PFSK-1 (cell line): ENCODE data around the gene SLC11A1. TPM values are rescaled to one million over a fixed set of nuclear protein-coding genes. Genes with fewer than 3 reads are reported as not detected.

ENCODE experiments used
- FOXP2 ChIP-seq: optimal IDR thresholded peaks from 2 replicates; pipeline ENCODE3; 2011; ENCODE audit warnings: borderline replicate concordance, control low read depth, inconsistent platforms; ENCODE audit not compliant: insufficient read depth; ENCODE audit errors: extremely low read length, extremely low read depth
- POLR2AphosphoS5 ChIP-seq: IDR thresholded peaks from 2 replicates; pipeline ENCODE4 v1.6.1; 2012; ENCODE audit warnings: low read depth, mild to moderate bottlenecking, control low read depth, low read length, moderate library complexity
- SIN3A ChIP-seq: IDR thresholded peaks from 2 replicates; pipeline ENCODE4 v1.6.1; 2012; ENCODE audit warnings: mild to moderate bottlenecking, low read length, moderate library complexity, borderline replicate concordance; ENCODE audit not compliant: insufficient read depth
- TAF1 ChIP-seq: IDR thresholded peaks from 2 replicates; pipeline ENCODE4 v1.6.1; 2012; ENCODE audit warnings: low read length, control low read depth, borderline replicate concordance; ENCODE audit not compliant: insufficient read depth
- polyA plus RNA-seq: library from polyadenylated mRNA; unstranded; fragments of >200 nt; gene quantifications from one replicate; pipeline ENCODE4 v1.2.1, GENCODE V29; 2012; ENCODE audit warnings: low read depth, missing spikeins; ENCODE audit not compliant: insufficient read length
- TF ChIP-seq, protein P1 (sequence below), 2 experiments: IDR thresholded peaks; 2 replicates each; pipeline versions ENCODE4 v1.6.1 to v1.8.0; 2011 to 2012; ENCODE audit warnings: low read depth in 2 of 2, low read length in 2 of 2, control low read depth in 1 of 2, inconsistent platforms in 1 of 2, mild to moderate bottlenecking in 1 of 2, moderate library complexity in 1 of 2; ENCODE audit not compliant: insufficient read depth in 1 of 2

Gene SLC11A1, protein sequence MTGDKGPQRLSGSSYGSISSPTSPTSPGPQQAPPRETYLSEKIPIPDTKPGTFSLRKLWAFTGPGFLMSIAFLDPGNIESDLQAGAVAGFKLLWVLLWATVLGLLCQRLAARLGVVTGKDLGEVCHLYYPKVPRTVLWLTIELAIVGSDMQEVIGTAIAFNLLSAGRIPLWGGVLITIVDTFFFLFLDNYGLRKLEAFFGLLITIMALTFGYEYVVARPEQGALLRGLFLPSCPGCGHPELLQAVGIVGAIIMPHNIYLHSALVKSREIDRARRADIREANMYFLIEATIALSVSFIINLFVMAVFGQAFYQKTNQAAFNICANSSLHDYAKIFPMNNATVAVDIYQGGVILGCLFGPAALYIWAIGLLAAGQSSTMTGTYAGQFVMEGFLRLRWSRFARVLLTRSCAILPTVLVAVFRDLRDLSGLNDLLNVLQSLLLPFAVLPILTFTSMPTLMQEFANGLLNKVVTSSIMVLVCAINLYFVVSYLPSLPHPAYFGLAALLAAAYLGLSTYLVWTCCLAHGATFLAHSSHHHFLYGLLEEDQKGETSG
- 0.21 TPM for polyA plus RNA-seq

DNA sequence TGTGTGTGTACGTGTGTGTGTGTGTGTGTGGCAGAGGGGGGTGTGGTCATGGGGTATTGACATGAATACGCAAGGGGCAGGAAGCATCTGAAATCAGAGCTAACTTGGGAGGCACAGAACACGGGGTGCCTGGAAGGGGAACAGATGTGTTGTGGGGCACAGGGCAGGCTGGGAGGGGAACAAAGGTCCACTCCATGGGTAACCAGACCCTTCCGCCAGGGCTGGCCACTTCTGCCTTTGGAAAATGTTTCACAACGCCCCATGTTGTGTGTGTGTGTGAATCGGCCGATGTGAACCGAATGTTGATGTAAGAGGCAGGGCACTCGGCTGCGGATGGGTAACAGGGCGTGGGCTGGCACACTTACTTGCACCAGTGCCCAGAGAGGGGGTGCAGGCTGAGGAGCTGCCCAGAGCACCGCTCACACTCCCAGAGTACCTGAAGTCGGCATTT, at the start of gene SLC11A1:
TSS of gene SLC11A1 (plus strand) at position 358 of the 451 bp plus-strand sequence. CDS start 96 bp downstream, outside the sequence.
- TF ChIP-seq POLR2AphosphoS5, result no peak
- no peak for TF ChIP-seq TAF1
- no peak for TF ChIP-seq SIN3A
- TF ChIP-seq, protein P1, sequence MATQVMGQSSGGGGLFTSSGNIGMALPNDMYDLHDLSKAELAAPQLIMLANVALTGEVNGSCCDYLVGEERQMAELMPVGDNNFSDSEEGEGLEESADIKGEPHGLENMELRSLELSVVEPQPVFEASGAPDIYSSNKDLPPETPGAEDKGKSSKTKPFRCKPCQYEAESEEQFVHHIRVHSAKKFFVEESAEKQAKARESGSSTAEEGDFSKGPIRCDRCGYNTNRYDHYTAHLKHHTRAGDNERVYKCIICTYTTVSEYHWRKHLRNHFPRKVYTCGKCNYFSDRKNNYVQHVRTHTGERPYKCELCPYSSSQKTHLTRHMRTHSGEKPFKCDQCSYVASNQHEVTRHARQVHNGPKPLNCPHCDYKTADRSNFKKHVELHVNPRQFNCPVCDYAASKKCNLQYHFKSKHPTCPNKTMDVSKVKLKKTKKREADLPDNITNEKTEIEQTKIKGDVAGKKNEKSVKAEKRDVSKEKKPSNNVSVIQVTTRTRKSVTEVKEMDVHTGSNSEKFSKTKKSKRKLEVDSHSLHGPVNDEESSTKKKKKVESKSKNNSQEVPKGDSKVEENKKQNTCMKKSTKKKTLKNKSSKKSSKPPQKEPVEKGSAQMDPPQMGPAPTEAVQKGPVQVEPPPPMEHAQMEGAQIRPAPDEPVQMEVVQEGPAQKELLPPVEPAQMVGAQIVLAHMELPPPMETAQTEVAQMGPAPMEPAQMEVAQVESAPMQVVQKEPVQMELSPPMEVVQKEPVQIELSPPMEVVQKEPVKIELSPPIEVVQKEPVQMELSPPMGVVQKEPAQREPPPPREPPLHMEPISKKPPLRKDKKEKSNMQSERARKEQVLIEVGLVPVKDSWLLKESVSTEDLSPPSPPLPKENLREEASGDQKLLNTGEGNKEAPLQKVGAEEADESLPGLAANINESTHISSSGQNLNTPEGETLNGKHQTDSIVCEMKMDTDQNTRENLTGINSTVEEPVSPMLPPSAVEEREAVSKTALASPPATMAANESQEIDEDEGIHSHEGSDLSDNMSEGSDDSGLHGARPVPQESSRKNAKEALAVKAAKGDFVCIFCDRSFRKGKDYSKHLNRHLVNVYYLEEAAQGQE (IDR thresholded peaks at IDR 0.05; ENCODE audit: insufficient read depth in 1 of 2, low read depth in 2 of 2, low read length in 2 of 2), result no peak
- no peak for TF ChIP-seq FOXP2

DNA sequence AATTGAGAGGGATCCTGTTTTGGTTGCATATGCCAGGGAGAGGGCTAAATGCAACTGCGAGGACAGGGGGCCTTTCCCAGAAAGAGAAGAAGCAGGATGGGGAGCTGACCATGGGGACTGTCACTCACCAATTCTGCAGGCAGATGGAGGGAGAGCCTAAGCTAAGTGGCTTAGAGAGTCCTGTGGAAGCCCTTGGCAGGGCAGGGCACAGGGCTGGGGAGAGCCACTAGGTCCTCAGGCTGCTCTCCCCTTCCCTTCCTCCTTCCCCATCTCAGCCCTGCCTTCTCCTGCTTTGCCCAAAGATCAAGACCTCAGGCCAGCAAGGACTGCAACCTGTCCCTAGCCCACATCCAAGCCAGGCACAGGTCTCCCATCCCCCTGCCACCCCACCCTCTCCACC, 49.8 kb upstream of the SLC11A1 start:
- TF ChIP-seq SIN3A, result no peak
- TF ChIP-seq FOXP2, result no peak
- no peak for TF ChIP-seq POLR2AphosphoS5
- TF ChIP-seq, protein P1 (IDR thresholded peaks at IDR 0.05; ENCODE audit: insufficient read depth in 1 of 2, low read depth in 2 of 2, low read length in 2 of 2), result no peak
- TF ChIP-seq TAF1, result no peak

DNA sequence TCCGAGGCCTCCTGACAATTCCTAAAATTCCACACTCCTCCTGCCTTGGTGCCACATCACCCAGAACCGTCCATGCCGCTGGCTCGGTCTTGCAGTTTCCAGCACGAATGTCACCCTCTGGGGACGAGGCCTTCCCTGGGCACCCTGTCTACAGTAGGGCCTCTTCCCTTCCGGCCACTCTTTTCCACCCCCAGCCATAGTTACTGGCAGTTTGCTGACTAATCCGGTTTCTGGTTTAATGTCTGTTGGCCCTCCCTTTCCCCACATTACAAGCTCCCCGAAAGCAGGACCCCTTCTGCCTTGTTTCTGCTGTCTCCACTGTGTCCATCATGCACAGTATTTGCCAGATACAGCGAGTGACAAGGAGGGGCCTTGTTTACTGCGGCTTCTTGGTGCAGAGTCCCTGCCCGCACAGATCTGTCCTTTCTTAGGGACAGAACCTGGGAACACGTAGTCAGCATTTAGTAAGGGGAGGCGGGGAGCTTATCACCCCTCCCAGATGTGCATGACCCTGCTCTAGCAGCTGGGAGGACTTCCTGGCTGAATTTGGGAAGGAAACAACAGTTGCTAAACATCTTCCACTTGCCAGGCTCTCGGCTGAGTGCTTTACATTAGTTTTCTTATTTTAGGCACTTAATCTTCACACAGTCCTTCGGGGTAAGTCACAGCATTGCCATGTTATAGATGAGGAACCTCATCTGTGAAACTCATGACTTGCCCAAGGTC, 49.0 kb upstream of the SLC11A1 start:
- TF ChIP-seq SIN3A (no peak), POLR2AphosphoS5 (no peak), TAF1 (no peak), FOXP2 (no peak)
- TF ChIP-seq, protein P1 (IDR thresholded peaks at IDR 0.05; ENCODE audit: insufficient read depth in 1 of 2, low read depth in 2 of 2, low read length in 2 of 2), result no peak

DNA sequence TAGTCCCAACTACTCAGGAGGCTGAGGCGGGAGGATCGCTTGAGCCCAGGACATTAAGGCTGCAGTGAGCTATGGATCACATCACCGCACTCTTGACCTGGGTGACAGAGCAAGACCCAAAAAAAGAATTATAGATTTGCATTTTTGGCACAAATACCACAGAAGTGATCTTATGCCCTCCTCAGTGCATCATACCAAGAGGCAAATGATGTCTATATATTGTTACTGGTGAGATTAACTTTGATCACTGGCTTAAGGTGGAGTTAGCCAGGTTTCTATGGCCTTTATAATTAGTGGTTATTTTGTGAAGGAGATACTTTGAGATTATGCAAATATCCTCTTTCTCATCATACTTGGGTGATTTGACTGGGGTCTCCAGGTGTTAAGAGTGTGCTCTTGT, 47.5 kb upstream of the SLC11A1 start:
- TF ChIP-seq, protein P1 (IDR thresholded peaks at IDR 0.05; ENCODE audit: insufficient read depth in 1 of 2, low read depth in 2 of 2, low read length in 2 of 2), result no peak
- TF ChIP-seq TAF1 (no peak), POLR2AphosphoS5 (no peak), SIN3A (no peak), FOXP2 (no peak)
